Adrenal gland (tissue), 12 donors: Measurements from ENCODE around the gene APOL2. TPM values are rescaled to one million over a fixed set of nuclear protein-coding genes. Genes with fewer than 3 reads are reported as not detected.

Experiments
- DNase-seq, 7 donors: peaks; one replicate each; pipeline ENCODE4 v3.0.0-alpha.2; 2019 to 2020
- H3K27ac ChIP-seq, 5 donors: fragments of 200-600 bp; sonication (generic) in 4 of 5; 1 replicate in 3 of 5; 2 replicates in 2 of 5; pipeline versions ENCODE4 v1.5.1 to v1.8.0; 2016 to 2020; ENCODE audit warnings: mild to moderate bottlenecking in 1 of 5
- H3K27me3 ChIP-seq: fragments of 200-600 bp; 2 replicates; pipeline ENCODE4 v1.8.0; 2021
- H3K36me3 ChIP-seq, 2 donors: fragments of 200-600 bp; replicated peaks in 1 of 2; 1 replicate in 1 of 2; 2 replicates in 1 of 2; pipeline versions ENCODE4 v1.5.1 to v1.8.0; 2018 to 2022
- H3K4me1 ChIP-seq, 2 donors: fragments of 200-600 bp; replicated peaks in 1 of 2; 1 replicate in 1 of 2; 2 replicates in 1 of 2; pipeline versions ENCODE4 v1.5.1 to v1.8.0; 2018 to 2021
- H3K4me3 ChIP-seq, 4 donors: fragments of 200-600 bp; sonication (generic) in 3 of 4; one replicate each; pipeline ENCODE4 v1.5.1; 2016 to 2018
- H3K9me3 ChIP-seq, 3 donors: fragments of 200-600 bp; sonication (generic) in 1 of 3; replicated peaks in 1 of 3; 1 replicate in 2 of 3; 2 replicates in 1 of 3; pipeline versions ENCODE4 v1.5.1 to v1.8.0; 2016 to 2021
- POLR2A ChIP-seq, 2 donors: fragments of 450-650 bp; IDR thresholded peaks; one replicate each; pipeline ENCODE4 v1.6.1; 2017; ENCODE audit warnings: antibody characterized with exemption in 2 of 2, mild to moderate bottlenecking in 2 of 2, moderate library complexity in 1 of 2
- WGBS, 4 donors: extraction: QIAGEN DNeasy Blood & Tissue Kit in 2 of 4; methylation state at CpG; one replicate each; pipeline versions ENCODE4 v1.1.5 to v1.1.7; 2013 to 2017; 5-methylcytosine and 5-hydroxymethylcytosine counted together
- intact Hi-C, 2 donors: fragments of 100-400 bp; cut with DNase I; formaldehyde crosslinking; loops; one replicate each; pipeline versions ENCODE4 v1.14.1 to v1.15.0; 2022 to 2023
- polyA plus RNA-seq, 3 donors: library from polyadenylated mRNA; stranded (reverse); fragments of 200-250 nt in 2 of 3; fragments of 350-450 nt in 1 of 3; fragmentation: Illumina TruSeq in 1 of 3; extraction: RNeasy Lipid Tissue Mini Kit (QIAGEN cat#74804) in 1 of 3; gene quantifications; one replicate each; pipeline ENCODE4 v1.2.3, GENCODE V29; 2013 to 2014
- total RNA-seq, 9 donors: library from RNA; depleted of rRNA in 4 of 9; stranded (reverse); fragments of >200 nt in 4 of 9; fragments of 120-200 nt in 1 of 9; fragmentation: NEBNext Ultra II Directional in 1 of 9; extraction: Animal tissue kit (Norgen Biotek cat#: 25700) in 1 of 9; gene quantifications; one replicate each; pipeline versions ENCODE4 v1.1.0 to v1.2.4, GENCODE V29; 2013 to 2023
- TF ChIP-seq, protein P1 (sequence below), 6 experiments: fragments of 450-650 bp in 4 of 6; fragments of 200-600 bp in 2 of 6; sonication (generic) in 1 of 6; IDR thresholded peaks; 1 replicate in 5 of 6; 2 replicates in 1 of 6; pipeline versions ENCODE4 v1.5.1 to v1.8.0; 2016 to 2021; ENCODE audit warnings: antibody characterized with exemption in 6 of 6, mild to moderate bottlenecking in 2 of 6, moderate library complexity in 1 of 6
- donor health status: healthy with polysubstance abuse.
- donor health status: Bipolar disorder and iron deficiency.
- donor health status: DM: yes; HTN: yes; CAD: no.
- donor health status: DM: no; HTN: no; CAD: no.
- donor health status: DM: no; HTN: no; CAD: no.
- donor health status: DM: yes; HTN: yes; CAD: no.

The APOL2 gene
- total and polyA plus RNA-seq, 12 donors, result 16.1 to 73.8 (median 40.0) TPM

DNA sequence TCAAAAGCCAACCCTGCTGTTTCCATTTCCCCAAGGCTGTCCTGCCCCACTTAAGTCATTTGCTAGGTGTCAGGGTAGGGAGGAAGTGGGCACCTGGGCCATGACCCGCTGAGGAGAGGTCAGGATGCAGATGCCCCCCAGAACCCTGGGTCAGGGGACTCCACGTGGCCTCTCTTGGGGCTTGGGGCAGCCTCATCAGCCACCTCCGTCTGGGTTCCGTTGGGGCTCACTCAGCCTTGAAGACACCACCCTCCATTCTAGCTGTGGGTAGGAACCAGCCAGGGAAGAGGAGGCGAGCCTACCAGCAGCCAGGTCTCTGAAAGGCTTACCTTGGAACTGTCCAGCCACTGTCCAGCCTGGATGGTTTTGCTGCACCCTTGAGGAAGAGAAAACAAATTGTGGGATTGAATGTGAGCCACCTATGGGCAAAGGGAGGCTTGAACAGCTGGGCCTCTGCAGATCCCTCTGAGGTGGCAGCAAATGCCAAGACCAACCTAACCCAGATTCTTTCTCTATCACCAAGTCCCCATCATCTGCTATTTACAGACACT is 40.3 kb downstream of the APOL2 start:
- H3K4me3 ChIP-seq, result no peak overlapping the region
- intact Hi-C loops, result loop anchor here (5.0 to 10.0 kb wide), 3 partner anchors 78 to 286 kb away; partner anchors contain the start of gene TXN2 (in 1 of the 2)
- H3K9me3 ChIP-seq, result no peaks in the 10 kb centered on the region
- no peaks in the 10 kb centered on the region for H3K36me3 ChIP-seq
- 63 to 87% (median 73%) methylated on average over 4 to 5 of the region's 5 CpGs for WGBS, 4 donors
- DNase-seq, result peak in 1 of 7 donors; percentile 42
- no peak overlapping the region for H3K27ac ChIP-seq
- H3K27me3 ChIP-seq, result no peaks in the 10 kb centered on the region
- TF ChIP-seq, protein P1, sequence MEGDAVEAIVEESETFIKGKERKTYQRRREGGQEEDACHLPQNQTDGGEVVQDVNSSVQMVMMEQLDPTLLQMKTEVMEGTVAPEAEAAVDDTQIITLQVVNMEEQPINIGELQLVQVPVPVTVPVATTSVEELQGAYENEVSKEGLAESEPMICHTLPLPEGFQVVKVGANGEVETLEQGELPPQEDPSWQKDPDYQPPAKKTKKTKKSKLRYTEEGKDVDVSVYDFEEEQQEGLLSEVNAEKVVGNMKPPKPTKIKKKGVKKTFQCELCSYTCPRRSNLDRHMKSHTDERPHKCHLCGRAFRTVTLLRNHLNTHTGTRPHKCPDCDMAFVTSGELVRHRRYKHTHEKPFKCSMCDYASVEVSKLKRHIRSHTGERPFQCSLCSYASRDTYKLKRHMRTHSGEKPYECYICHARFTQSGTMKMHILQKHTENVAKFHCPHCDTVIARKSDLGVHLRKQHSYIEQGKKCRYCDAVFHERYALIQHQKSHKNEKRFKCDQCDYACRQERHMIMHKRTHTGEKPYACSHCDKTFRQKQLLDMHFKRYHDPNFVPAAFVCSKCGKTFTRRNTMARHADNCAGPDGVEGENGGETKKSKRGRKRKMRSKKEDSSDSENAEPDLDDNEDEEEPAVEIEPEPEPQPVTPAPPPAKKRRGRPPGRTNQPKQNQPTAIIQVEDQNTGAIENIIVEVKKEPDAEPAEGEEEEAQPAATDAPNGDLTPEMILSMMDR (IDR thresholded peaks at IDR 0.05), result no peak
- TF ChIP-seq POLR2A (IDR thresholded peaks at IDR 0.05), result no peak
- peaks cover 7 to 27% of the 10 kb centered on the region in 2 donors for H3K4me1 ChIP-seq

DNA sequence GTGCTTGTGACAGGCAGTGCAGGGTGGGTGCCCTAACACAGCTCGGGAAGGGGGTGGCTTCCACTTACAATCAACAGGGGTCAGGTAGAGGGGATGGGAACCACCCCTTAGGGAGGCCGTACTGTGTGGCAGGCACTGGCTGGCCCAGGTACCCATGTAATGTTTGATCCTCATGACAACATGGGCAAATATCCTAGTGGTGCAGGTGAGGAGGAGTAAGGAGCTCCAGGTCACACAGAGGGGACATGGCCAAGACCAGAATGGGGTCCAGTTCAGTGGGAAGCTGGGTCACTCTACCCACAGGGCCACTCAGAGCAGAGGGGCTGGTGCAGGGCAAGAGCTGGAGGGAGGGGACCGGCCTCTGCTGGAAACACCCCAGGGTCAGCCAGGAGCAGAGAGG is 40.8 kb downstream of the APOL2 start:
- WGBS, 4 donors, result 81 to 90% (median 86%) methylated on average over 2 to 3 of the region's 3 CpGs
- intact Hi-C loops, result loop anchor here (5.0 to 10.0 kb wide), 3 partner anchors 79 to 286 kb away; partner anchors contain the start of gene TXN2 (in 1 of the 2)
- Histone ChIP-seq H3K9me3 (no peaks in the 10 kb centered on the region), H3K27ac (no peak overlapping the region), H3K4me3 (no peak overlapping the region), H3K27me3 (no peaks in the 10 kb centered on the region), H3K4me1 (peaks cover 7 to 27% of the 10 kb centered on the region in 2 donors), H3K36me3 (no peaks in the 10 kb centered on the region)
- DNase-seq, result peak in 1 of 7 donors; percentile 43
- TF ChIP-seq, protein P1 (IDR thresholded peaks at IDR 0.05), result no peak
- TF ChIP-seq POLR2A (IDR thresholded peaks at IDR 0.05), result no peak

DNA sequence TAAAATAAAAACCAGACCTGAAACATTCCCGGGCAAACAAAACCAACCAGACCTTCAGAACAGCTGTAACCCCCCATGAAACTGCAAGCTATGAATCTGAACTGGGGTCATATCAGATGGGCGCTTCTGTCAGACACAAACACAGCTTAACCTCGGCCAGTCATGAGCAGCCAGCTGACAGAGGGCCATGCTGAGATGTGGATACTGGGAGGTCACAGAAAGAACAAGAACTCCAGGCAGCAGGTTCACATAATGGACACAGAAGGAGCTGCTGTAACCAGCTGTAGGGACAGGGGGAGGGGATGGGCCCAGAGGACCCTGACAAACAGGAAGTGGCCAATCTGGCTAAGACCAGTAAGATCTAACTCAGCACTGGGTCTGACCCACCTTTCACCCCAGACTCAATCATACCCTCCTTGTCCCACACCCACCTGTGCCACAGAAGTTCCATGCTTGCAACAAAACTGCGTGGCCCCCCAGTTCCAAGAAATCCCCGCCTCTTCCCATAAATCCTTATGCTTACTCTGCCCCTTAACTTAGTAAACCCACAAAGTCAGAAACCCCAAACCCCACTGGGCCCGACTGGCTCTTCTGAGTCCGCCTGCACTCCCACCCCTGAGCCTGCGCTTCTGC is 41.7 kb downstream of the APOL2 start:
- Histone ChIP-seq H3K4me3 (no peak overlapping the region), H3K9me3 (no peaks in the 10 kb centered on the region), H3K27ac (peak overlapping the region in 2 of 5 donors; percentile 58 to 64), H3K36me3 (no peaks in the 10 kb centered on the region), H3K4me1 (peaks cover 7 to 27% of the 10 kb centered on the region in 2 donors), H3K27me3 (no peaks in the 10 kb centered on the region)
- TF ChIP-seq, protein P1 (IDR thresholded peaks at IDR 0.05), result no peak
- no peak for TF ChIP-seq POLR2A (IDR thresholded peaks at IDR 0.05)
- peak in 1 of 7 donors; percentile 55 for DNase-seq
- intact Hi-C loops, result loop anchor here (5.0 to 10.0 kb wide), 3 partner anchors 80 to 287 kb away; partner anchors contain the start of gene TXN2 (in 1 of the 2)
- WGBS, 4 donors, result 56 to 70% (median 63%) methylated on average over 8 of the region's 8 CpGs

DNA sequence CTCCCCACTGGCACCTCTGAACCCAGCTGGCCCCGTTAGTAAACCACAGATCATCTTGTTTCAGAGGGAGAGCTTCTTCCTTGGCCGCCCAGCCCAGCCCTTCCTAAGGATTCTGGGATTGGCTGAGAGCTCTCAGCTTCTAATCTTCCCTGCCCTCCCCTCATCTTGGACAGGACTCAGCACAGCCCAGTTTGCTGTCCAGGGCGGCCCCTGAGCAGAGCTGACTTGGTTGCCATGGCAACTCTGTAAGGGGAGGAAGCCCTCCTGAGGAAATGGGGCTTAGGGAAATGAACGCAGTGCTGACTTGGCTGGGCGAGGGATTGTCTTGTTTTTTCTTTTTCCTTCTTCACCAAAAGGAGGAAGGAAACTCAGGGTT is 42.3 kb downstream of the APOL2 start:
- H3K4me1 ChIP-seq, result peaks cover 7 to 27% of the 10 kb centered on the region in 2 donors
- DNase-seq, result peak in 3 of 7 donors; percentile 26 to 70 (median 43)
- H3K4me3 ChIP-seq, result no peak overlapping the region
- peak overlapping the region in 2 of 5 donors; percentile 58 to 63 for H3K27ac ChIP-seq
- intact Hi-C loops, result loop anchor here (5.0 to 10.0 kb wide), 3 partner anchors 80 to 288 kb away; partner anchors contain the start of gene TXN2 (in 1 of the 2)
- no peaks in the 10 kb centered on the region for H3K27me3 ChIP-seq
- no peaks in the 10 kb centered on the region for H3K36me3 ChIP-seq
- H3K9me3 ChIP-seq, result no peaks in the 10 kb centered on the region
- no peak for TF ChIP-seq POLR2A (IDR thresholded peaks at IDR 0.05)
- TF ChIP-seq, protein P1 (IDR thresholded peaks at IDR 0.05), result no peak
- 39 to 41% (median 40%) methylated on average over 5 of the region's 5 CpGs for WGBS, 4 donors
